ENCODE data around the gene BCAN. TPM values are rescaled to one million over a fixed set of nuclear protein-coding genes. Genes with fewer than 3 reads are reported as not detected.

Gene BCAN
- total RNA-seq, 5 donors from 2014 or later (not counting 1 experiment from before 2014, with no cell fraction given) = not detected

GRCh38 chr1:156655904-156656516, 14.1 kb downstream of the BCAN start:
- ChIA-PET POLR2A (no interaction called here), CTCF (interaction anchor here in 1 of 2 donors (0.6 to 1.8 kb wide), 2 partner anchors 29 to 34 kb away, joined by 3 to 4 read pairs; no protein-coding TSS in a partner anchor)
- Mint-ChIP-seq H3K36me3 (no peaks in the 10 kb centered on the region), H3K9me3 (no peaks in the 10 kb centered on the region), H3K27me3 (peaks cover 60 to 63% of the 10 kb centered on the region in 2 donors), H3K27ac (no peak overlapping the region), H3K4me1 (peaks cover 35 to 46% (median 38%) of the 10 kb centered on the region in 3 donors), H3K4me3 (peak overlapping the region in 1 of 3 donors; percentile 85)
- peaks cover 4 to 81% of the 10 kb centered on the region in 2 experiments for H3K27me3 ChIP-seq (replicated peaks in 1 of 2; ENCODE audit: control insufficient read depth in 2 of 2, extremely low read depth in 1 of 2, insufficient read depth in 2 of 2, low read length in 1 of 2)
- ATAC-seq (replicated peaks in 1 of 4) = no peak
- WGBS (ENCODE audit: insufficient coverage) = 20% methylated on average over 1 of the region's 9 CpGs
- no peak for DNase-seq
- H3K4me1 ChIP-seq (ENCODE audit: control insufficient read depth in 1 of 2, extremely low read depth in 1 of 2, insufficient read depth in 2 of 2, low read length in 2 of 2) = peaks cover 13 to 46% of the 10 kb centered on the region in 2 experiments
- no peaks in the 10 kb centered on the region for H3K36me3 ChIP-seq (ENCODE audit: control insufficient read depth in 2 of 2, extremely low read depth in 1 of 2, insufficient read depth in 1 of 2, low read length in 1 of 2)
- H3K4me3 ChIP-seq (ENCODE audit: control insufficient read depth in 1 of 2, extremely low read depth in 1 of 2, low read length in 1 of 2) = no peak overlapping the region
- H3K27ac ChIP-seq (ENCODE audit: low read length) = no peak overlapping the region
- H3K9me3 ChIP-seq = no peaks in the 10 kb centered on the region

GRCh38 chr1:156656806-156657740, 15.2 kb downstream of the BCAN start:
- DNase-seq (peak; percentile 22 to 85 (median 56)), ATAC-seq (replicated peaks in 1 of 4) (peak; percentile 58 to 64 (median 58))
- Histone ChIP-seq H3K36me3 (ENCODE audit: control insufficient read depth in 2 of 2, extremely low read depth in 1 of 2, insufficient read depth in 1 of 2, low read length in 1 of 2) (no peaks in the 10 kb centered on the region), H3K9me3 (no peaks in the 10 kb centered on the region), H3K27me3 (replicated peaks in 1 of 2; ENCODE audit: control insufficient read depth in 2 of 2, extremely low read depth in 1 of 2, insufficient read depth in 2 of 2, low read length in 1 of 2) (peaks cover 4 to 71% of the 10 kb centered on the region in 2 experiments), H3K4me1 (ENCODE audit: control insufficient read depth in 1 of 2, extremely low read depth in 1 of 2, insufficient read depth in 2 of 2, low read length in 2 of 2) (peaks cover 16 to 56% of the 10 kb centered on the region in 2 experiments), H3K4me3 (ENCODE audit: control insufficient read depth in 1 of 2, extremely low read depth in 1 of 2, low read length in 1 of 2) (peak overlapping the region; percentile 38 to 44), H3K27ac (ENCODE audit: low read length) (no peak overlapping the region)
- CTCF ChIA-PET = interaction anchor here (0.5 to 1.8 kb wide), 12 partner anchors 9 to 238 kb away, joined by 3 to 5 read pairs (median 3); no protein-coding TSS in a partner anchor
- POLR2A ChIA-PET = no interaction called here
- no peaks in the 10 kb centered on the region for H3K9me3 Mint-ChIP-seq
- peaks cover 43 to 57% (median 48%) of the 10 kb centered on the region in 3 donors for H3K4me1 Mint-ChIP-seq
- WGBS (ENCODE audit: insufficient coverage) = 3% methylated on average over 43 of the region's 54 CpGs
- H3K36me3 Mint-ChIP-seq = no peaks in the 10 kb centered on the region
- H3K27me3 Mint-ChIP-seq = peaks cover 53% of the 10 kb centered on the region in 2 donors
- peak overlapping the region in 1 of 2 donors; percentile 76 for H3K27ac Mint-ChIP-seq
- H3K4me3 Mint-ChIP-seq = peak overlapping the region; percentile 71 to 85 (median 73)

GRCh38 chr1:156657741-156658319, 15.9 kb downstream of the BCAN start:
- Histone ChIP-seq H3K9me3 (no peaks in the 10 kb centered on the region), H3K36me3 (ENCODE audit: control insufficient read depth in 2 of 2, extremely low read depth in 1 of 2, insufficient read depth in 1 of 2, low read length in 1 of 2) (no peaks in the 10 kb centered on the region), H3K4me1 (ENCODE audit: control insufficient read depth in 1 of 2, extremely low read depth in 1 of 2, insufficient read depth in 2 of 2, low read length in 2 of 2) (peaks cover 16 to 58% of the 10 kb centered on the region in 2 experiments), H3K27me3 (replicated peaks in 1 of 2; ENCODE audit: control insufficient read depth in 2 of 2, extremely low read depth in 1 of 2, insufficient read depth in 2 of 2, low read length in 1 of 2) (peaks cover 4 to 64% of the 10 kb centered on the region in 2 experiments), H3K4me3 (ENCODE audit: control insufficient read depth in 1 of 2, extremely low read depth in 1 of 2, low read length in 1 of 2) (peak overlapping the region in 1 of 2 donors; percentile 38), H3K27ac (ENCODE audit: low read length) (no peak overlapping the region)
- DNase-seq = no peak
- peaks cover 45 to 60% (median 52%) of the 10 kb centered on the region in 3 donors for H3K4me1 Mint-ChIP-seq
- no peak for ATAC-seq (replicated peaks in 1 of 4)
- H3K27ac Mint-ChIP-seq = no peak overlapping the region
- H3K27me3 Mint-ChIP-seq = peaks cover 46 to 47% of the 10 kb centered on the region in 2 donors
- no peaks in the 10 kb centered on the region for H3K9me3 Mint-ChIP-seq
- peak overlapping the region; percentile 71 to 85 (median 73) for H3K4me3 Mint-ChIP-seq
- WGBS (ENCODE audit: insufficient coverage) = 8% methylated on average over 11 of the region's 15 CpGs
- no peaks in the 10 kb centered on the region for H3K36me3 Mint-ChIP-seq
- CTCF ChIA-PET = interaction anchor here (0.5 to 1.3 kb wide), 13 partner anchors 9 to 239 kb away, joined by 3 to 5 read pairs (median 3); partner anchors contain the start of gene CRABP2 (in 1 of the 2)
- POLR2A ChIA-PET = no interaction called here

- Mint-ChIP-seq H3K27ac (no peak overlapping the region), H3K4me1 (peaks cover 45 to 62% (median 52%) of the 10 kb centered on the region in 3 donors), H3K9me3 (no peaks in the 10 kb centered on the region), H3K36me3 (no peaks in the 10 kb centered on the region), H3K27me3 (peaks cover 39 to 41% of the 10 kb centered on the region in 2 donors), H3K4me3 (peak overlapping the region in 1 of 3 donors; percentile 85)
- no peak overlapping the region for H3K27ac ChIP-seq (ENCODE audit: low read length)
- H3K4me3 ChIP-seq (ENCODE audit: control insufficient read depth in 1 of 2, extremely low read depth in 1 of 2, low read length in 1 of 2) = no peak overlapping the region
- no peaks in the 10 kb centered on the region for H3K9me3 ChIP-seq
- WGBS (ENCODE audit: insufficient coverage) = 92% methylated on average over 14 of the region's 14 CpGs
- ATAC-seq (replicated peaks in 1 of 4) (no peak), DNase-seq (no peak)
- POLR2A ChIA-PET = interaction anchor here in 1 of 2 donors (0.7 kb wide), 1 partner anchor 14 kb away, joined by 3 read pairs; no protein-coding TSS in a partner anchor
- CTCF ChIA-PET = interaction anchor here (0.6 to 1.3 kb wide), 7 partner anchors 10 to 239 kb away, joined by 3 to 5 read pairs (median 3); no protein-coding TSS in a partner anchor
- no peaks in the 10 kb centered on the region for H3K36me3 ChIP-seq (ENCODE audit: control insufficient read depth in 2 of 2, extremely low read depth in 1 of 2, insufficient read depth in 1 of 2, low read length in 1 of 2)
- H3K4me1 ChIP-seq (ENCODE audit: control insufficient read depth in 1 of 2, extremely low read depth in 1 of 2, insufficient read depth in 2 of 2, low read length in 2 of 2) = peaks cover 16 to 58% of the 10 kb centered on the region in 2 experiments
- H3K27me3 ChIP-seq (replicated peaks in 1 of 2; ENCODE audit: control insufficient read depth in 2 of 2, extremely low read depth in 1 of 2, insufficient read depth in 2 of 2, low read length in 1 of 2) = peaks cover 4 to 57% of the 10 kb centered on the region in 2 experiments
These were observed 16.6 kb downstream of the BCAN start for GRCh38 chr1:156658496-156658895.

- Histone ChIP-seq H3K4me3 (ENCODE audit: control insufficient read depth in 1 of 2, extremely low read depth in 1 of 2, low read length in 1 of 2) (no peak overlapping the region), H3K4me1 (ENCODE audit: control insufficient read depth in 1 of 2, extremely low read depth in 1 of 2, insufficient read depth in 2 of 2, low read length in 2 of 2) (peaks cover 16 to 58% of the 10 kb centered on the region in 2 experiments), H3K36me3 (ENCODE audit: control insufficient read depth in 2 of 2, extremely low read depth in 1 of 2, insufficient read depth in 1 of 2, low read length in 1 of 2) (no peaks in the 10 kb centered on the region), H3K27ac (ENCODE audit: low read length) (no peak overlapping the region), H3K27me3 (replicated peaks in 1 of 2; ENCODE audit: control insufficient read depth in 2 of 2, extremely low read depth in 1 of 2, insufficient read depth in 2 of 2, low read length in 1 of 2) (peaks cover 4 to 52% of the 10 kb centered on the region in 2 experiments), H3K9me3 (no peaks in the 10 kb centered on the region)
- CTCF ChIA-PET = interaction anchor here (0.5 to 2.6 kb wide), 5 partner anchors 19 to 48 kb away, joined by 3 to 10 read pairs (median 4); no protein-coding TSS in a partner anchor
- H3K4me3 Mint-ChIP-seq = peak overlapping the region in 1 of 3 donors; percentile 85
- 63% methylated on average over 3 of the region's 10 CpGs for WGBS (ENCODE audit: insufficient coverage)
- peaks cover 45 to 62% (median 52%) of the 10 kb centered on the region in 3 donors for H3K4me1 Mint-ChIP-seq
- no peak overlapping the region for H3K27ac Mint-ChIP-seq
- H3K36me3 Mint-ChIP-seq = no peaks in the 10 kb centered on the region
- peaks cover 34 to 35% of the 10 kb centered on the region in 2 donors for H3K27me3 Mint-ChIP-seq
- ATAC-seq (replicated peaks in 1 of 4) (no peak), DNase-seq (no peak)
- H3K9me3 Mint-ChIP-seq = no peaks in the 10 kb centered on the region
- POLR2A ChIA-PET = interaction anchor here in 1 of 2 donors (0.7 kb wide), 1 partner anchor 13 kb away, joined by 3 read pairs; no protein-coding TSS in a partner anchor
These were observed 17.1 kb downstream of the BCAN start for GRCh38 chr1:156658945-156659574.

Data from T-cell (primary cell).